DOHH2 (cell line): ENCODE measurements around the gene APOD.

ENCODE experiments used
- EZH2phosphoT487 ChIP-seq: fragments of 200-600 bp; sonication (generic); IDR thresholded peaks from 2 replicates; pipeline ENCODE4 v1.6.1; 2017; ENCODE audit warnings: borderline replicate concordance, mild to moderate bottlenecking, antibody characterized with exemption, low read length, moderate library complexity, mixed read lengths
- TF ChIP-seq, protein P1 (sequence below): fragments of 200-600 bp; sonication (generic); IDR thresholded peaks from one replicate; pipeline ENCODE4 v1.5.1; 2014; ENCODE audit warnings: antibody characterized with exemption, mild to moderate bottlenecking, low read depth, low read length; ENCODE audit not compliant: poor library complexity, severe bottlenecking

DNA sequence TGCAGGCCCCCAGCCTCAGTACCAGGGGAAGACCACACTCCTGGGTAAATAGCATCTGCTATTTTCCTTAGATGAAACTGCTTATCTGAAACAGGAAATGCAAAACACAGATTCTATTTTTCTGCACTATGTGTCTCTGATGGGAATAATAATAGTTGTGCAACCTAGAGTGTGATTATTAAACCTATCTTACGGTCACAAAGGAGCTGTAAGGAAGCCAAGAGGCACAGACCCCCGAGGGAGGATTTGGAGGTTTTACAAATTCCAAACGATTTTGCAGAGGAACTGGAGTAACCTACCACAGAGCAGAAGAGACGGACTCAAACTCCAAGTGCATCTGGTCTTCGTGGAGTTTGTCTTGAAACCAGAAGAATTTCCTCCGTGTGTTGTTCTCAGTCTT is 14.1 kb upstream of the APOD start:
- TF ChIP-seq, protein P1, sequence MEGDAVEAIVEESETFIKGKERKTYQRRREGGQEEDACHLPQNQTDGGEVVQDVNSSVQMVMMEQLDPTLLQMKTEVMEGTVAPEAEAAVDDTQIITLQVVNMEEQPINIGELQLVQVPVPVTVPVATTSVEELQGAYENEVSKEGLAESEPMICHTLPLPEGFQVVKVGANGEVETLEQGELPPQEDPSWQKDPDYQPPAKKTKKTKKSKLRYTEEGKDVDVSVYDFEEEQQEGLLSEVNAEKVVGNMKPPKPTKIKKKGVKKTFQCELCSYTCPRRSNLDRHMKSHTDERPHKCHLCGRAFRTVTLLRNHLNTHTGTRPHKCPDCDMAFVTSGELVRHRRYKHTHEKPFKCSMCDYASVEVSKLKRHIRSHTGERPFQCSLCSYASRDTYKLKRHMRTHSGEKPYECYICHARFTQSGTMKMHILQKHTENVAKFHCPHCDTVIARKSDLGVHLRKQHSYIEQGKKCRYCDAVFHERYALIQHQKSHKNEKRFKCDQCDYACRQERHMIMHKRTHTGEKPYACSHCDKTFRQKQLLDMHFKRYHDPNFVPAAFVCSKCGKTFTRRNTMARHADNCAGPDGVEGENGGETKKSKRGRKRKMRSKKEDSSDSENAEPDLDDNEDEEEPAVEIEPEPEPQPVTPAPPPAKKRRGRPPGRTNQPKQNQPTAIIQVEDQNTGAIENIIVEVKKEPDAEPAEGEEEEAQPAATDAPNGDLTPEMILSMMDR, result no peak
- TF ChIP-seq EZH2phosphoT487, result no peak
